G401.6 (cell line): Measurements from ENCODE around the gene RHNO1.
A peak's percentile ranks its signal among the peaks of the same experiment; 100 is the strongest.
"Not testable (repeated sequence)": the region's sequence is repeated elsewhere in the genome, so short reads cannot be mapped to it uniquely, and the experiment has no call there.

Experiments
- FAIRE-seq: peaks from 2 replicates; lab custom pipeline; 2012; peaks lifted over from hg19 to GRCh38; lab: Jason Lieb, UNC

The RHNO1 gene

GRCh38 chr12:2858944-2859421, 18.0 kb upstream of the RHNO1 start:
- no peak for FAIRE-seq

- no peak for FAIRE-seq
Measured at GRCh38 chr12:2860170-2860569, 16.9 kb upstream of the RHNO1 start.

- no peak for FAIRE-seq
Measured at GRCh38 chr12:2862876-2863275, 14.1 kb upstream of the RHNO1 start.

GRCh38 chr12:2863402-2863801, 13.6 kb upstream of the RHNO1 start:
- FAIRE-seq = not testable (repeated sequence)

GRCh38 chr12:2864198-2864597, 12.8 kb upstream of the RHNO1 start:
- no peak for FAIRE-seq

- FAIRE-seq = not testable (repeated sequence)
Measured at GRCh38 chr12:2868986-2869632, 7.9 kb upstream of the RHNO1 start.

GRCh38 chr12:2876431-2877046, 484 bp upstream of the RHNO1 start:
- no peak for FAIRE-seq

GRCh38 chr12:2877953-2878732, 1.1 kb downstream of the RHNO1 start:
- no peak for FAIRE-seq

- no peak for FAIRE-seq
Measured at GRCh38 chr12:2879853-2880252, 2.8 kb downstream of the RHNO1 start.

- no peak for FAIRE-seq
Measured at GRCh38 chr12:2884810-2885209, 7.8 kb downstream of the RHNO1 start.

GRCh38 chr12:2886768-2887450, 9.9 kb downstream of the RHNO1 start:
- no peak for FAIRE-seq

GRCh38 chr12:2890001-2890387, 13.0 kb downstream of the RHNO1 start:
- FAIRE-seq = no peak

- FAIRE-seq = peak; percentile 97
Measured at GRCh38 chr12:2890388-2891239, 13.6 kb downstream of the RHNO1 start, which contains the start of gene TULP3. Gene TULP3 (plus strand): TSS chr12:2890891. CDS start chr12:2890948, 57 bp downstream.

GRCh38 chr12:2891240-2892053, 14.4 kb downstream of the RHNO1 start:
- no peak for FAIRE-seq

GRCh38 chr12:2892246-2892645, 15.2 kb downstream of the RHNO1 start:
- no peak for FAIRE-seq

- FAIRE-seq = no peak
Measured at GRCh38 chr12:2893007-2893406, 16.0 kb downstream of the RHNO1 start.

- FAIRE-seq = no peak
Measured at GRCh38 chr12:2895051-2895451, 18.0 kb downstream of the RHNO1 start.

- no peak for FAIRE-seq
Measured at GRCh38 chr12:2895511-2895910, 18.5 kb downstream of the RHNO1 start.

GRCh38 chr12:2897418-2897817, 20.4 kb downstream of the RHNO1 start:
- no peak for FAIRE-seq

- no peak for FAIRE-seq
Measured at GRCh38 chr12:2900642-2901041, 23.6 kb downstream of the RHNO1 start.
